Activated CD8-positive, alpha-beta memory T cell treated with anti-CD3 and anti-CD28 coated beads for 36 hours (primary cell): ENCODE data around the gene SCYL3. TPM values are rescaled to one million over a fixed set of nuclear protein-coding genes. Genes with fewer than 3 reads are reported as not detected.
"Not testable (repeated sequence)": the region's sequence is repeated elsewhere in the genome, so short reads cannot be mapped to it uniquely, and the experiment has no call there.

Experiments
- CTCF ChIA-PET: fragments of 350-600 bp; sonication (Branson Sonifier 250); formaldehyde crosslinking; loops from one replicate; lab custom pipeline; 2021; ENCODE audit warnings: antibody characterized with exemption; lab: Charles Lee
- POLR2A ChIA-PET: fragments of 350-600 bp; sonication (Branson Sonifier 250); formaldehyde crosslinking; loops from one replicate; lab custom pipeline; 2021; ENCODE audit warnings: antibody characterized with exemption; lab: Charles Lee
- total RNA-seq, 2 experiments: library from RNA; stranded (reverse); gene quantifications; one replicate each; pipeline ENCODE4 v1.2.3, GENCODE V29; 2021

Gene SCYL3
- total RNA-seq, 2 experiments from 2014 or later = 9.4 to 10.2 TPM

DNA sequence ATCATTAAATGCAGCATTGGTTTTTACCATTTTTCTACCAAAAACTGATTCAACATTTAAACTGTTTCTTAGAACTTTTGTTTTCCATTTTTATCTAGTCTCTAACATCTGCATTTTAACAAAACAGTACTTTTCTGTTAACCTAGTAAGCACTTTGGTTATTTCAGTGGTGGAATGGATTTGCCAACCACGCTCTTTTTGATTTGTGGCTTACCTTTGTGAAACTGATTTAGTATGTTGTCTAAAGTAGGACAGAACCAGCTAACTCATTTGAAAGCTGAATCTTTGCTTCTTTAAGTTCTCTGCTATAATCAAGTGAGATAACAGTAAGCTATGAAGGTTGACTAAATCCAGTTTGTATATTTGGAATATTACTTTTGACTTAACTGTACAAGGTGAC is 57.5 kb downstream of the SCYL3 start:
- ChIA-PET CTCF (no interaction called here), POLR2A (no interaction called here)

DNA sequence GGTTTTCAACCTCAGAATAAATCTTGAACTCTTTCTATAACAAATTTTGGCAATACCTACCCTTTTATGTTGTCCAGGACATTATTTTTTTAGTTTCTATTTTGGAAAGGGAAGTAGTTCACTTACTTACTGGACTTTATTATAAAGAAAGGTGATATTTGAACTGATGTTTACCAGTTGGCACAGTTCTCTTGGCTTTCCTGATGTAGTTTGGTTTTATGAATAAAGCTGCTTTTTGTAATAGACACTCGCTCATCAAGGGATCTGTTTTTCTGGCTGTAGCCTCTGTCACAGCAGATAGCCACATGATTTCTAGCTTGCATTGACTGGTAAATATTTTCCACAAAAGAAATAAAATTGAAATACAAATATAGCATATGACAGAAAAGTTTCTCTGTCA is 58.0 kb downstream of the SCYL3 start:
- ChIA-PET POLR2A (no interaction called here), CTCF (no interaction called here)

DNA sequence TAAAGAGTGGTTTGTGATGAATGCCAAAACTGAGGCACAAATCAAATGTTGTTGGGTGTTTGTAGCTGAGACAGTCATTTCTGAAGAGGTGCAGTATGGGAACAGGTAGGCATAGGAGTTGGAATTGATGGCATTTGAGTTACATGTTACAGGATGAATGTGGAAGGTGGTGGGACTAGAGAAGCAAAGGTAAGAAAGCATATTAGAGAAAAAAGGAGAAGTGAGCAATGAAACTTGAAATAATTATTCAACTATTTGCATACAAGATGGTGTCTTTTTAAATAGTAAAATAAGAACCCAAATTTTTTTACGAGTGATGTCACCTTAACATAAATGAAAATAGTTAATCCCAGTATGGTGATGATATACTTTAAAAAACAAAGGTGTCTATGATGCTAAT is 58.8 kb downstream of the SCYL3 start:
- CTCF ChIA-PET = no interaction called here
- POLR2A ChIA-PET = no interaction called here

GRCh38 chr1:169833179-169833901 is 60.4 kb downstream of the SCYL3 start:
- ChIA-PET CTCF (interaction anchor here (0.6 kb wide), 1 partner anchor 50 kb away, joined by 4 read pairs; no protein-coding TSS in a partner anchor), POLR2A (interaction anchor here (0.7 kb wide), 1 partner anchor 502 kb away, joined by 3 read pairs; no protein-coding TSS in a partner anchor)

DNA sequence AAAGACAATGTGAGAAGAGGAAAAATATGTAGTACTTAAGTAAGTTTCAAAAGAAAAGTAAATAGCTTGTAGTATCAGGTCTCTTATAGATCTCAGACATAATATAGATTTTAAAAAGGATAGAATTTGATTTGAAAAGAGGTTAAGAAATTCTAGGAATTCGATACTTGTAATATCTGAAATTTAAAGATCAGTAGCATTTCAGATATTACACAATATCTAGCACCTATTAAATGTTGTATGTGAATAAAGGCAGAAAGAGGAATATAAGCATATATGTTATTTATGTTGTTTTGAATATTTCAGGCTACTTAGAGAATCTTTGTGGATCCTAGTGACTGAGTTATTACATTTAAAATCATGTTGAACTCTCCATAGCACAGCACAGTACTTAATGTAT is 64.0 kb downstream of the SCYL3 start:
- CTCF ChIA-PET = no interaction called here

GRCh38 chr1:169824153-169824552 is 69.5 kb downstream of the SCYL3 start:
- POLR2A ChIA-PET = no interaction called here
- CTCF ChIA-PET = no interaction called here

More for the DNA sequence above, 64.0 kb downstream of the SCYL3 start:
- POLR2A ChIA-PET = no interaction called here

DNA sequence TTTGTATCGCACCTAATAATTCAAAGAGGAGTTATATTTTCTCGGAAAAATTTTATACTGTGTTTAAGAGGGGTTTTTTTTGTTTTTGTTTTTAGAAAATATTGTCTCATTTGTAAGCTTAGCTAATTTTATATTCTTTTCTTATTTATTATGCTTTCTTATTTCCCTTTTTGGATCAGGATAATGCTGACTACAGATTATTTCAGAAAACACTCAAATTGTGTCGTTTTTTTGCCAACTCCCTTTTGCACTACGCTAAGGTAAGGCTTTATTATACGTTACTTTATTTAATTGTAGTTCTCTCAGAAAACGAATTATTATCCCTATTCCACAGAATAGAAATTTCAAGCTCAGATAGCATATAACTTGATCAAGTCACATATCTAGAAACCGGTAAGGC is 72.2 kb downstream of the SCYL3 start:
- ChIA-PET POLR2A (no interaction called here), CTCF (no interaction called here)

DNA sequence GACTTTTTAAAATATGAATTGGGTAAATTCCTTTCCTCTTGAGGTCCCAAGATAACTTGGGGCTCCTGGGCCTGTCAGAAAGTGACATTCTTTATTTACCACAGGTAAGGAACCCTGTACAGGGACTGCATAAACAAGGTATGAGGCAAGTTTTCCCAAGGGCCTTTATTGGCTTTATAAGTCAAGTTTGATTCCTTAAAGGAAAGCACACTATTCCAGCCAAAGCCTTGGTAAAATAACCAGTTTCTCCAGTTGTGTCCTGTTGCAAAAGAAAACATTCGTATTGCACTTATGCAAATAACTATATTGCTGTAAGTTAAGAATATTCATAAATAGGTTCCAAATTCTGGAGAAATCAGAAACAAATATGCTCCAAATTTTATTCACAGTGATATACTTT is 77.1 kb downstream of the SCYL3 start:
- ChIA-PET POLR2A (no interaction called here), CTCF (no interaction called here)

DNA sequence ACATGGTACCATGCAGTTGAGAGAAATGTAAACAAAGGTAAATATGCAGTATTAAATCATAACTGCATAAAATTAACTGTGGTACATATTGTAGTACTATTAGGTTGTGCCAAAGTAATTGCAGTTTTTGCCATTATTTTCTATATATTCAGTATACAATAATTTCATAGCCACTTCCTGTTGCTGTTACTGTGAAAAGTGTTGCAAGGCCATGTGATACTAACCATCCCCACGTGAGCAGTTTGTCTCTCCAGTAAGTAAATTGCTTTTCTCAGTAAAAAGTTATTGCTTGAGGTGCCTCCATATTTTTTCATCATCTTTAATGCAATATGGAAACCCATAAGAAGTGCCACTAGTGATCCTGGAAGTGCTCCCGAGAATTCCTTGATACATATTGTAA is 79.4 kb downstream of the SCYL3 start:
- POLR2A ChIA-PET = no interaction called here

DNA sequence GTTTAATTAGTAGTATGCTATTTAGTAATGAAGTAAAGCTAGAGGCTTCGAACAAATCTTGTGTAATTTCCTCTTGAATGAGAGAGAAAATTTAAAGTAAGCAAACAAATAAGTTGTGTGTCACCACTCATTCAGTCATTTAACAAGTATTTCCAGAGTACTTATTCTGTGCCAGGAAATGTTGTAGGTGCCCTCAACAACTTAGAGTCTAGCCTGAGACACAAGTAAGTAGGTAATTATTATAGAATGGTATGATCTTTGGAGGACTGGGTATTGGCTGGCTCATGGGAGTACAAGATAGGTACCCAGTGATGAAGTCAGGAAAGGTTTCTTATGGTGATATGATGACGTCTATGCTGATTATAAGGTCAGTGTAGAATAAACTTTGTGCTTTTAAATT is 81.6 kb downstream of the SCYL3 start:
- ChIA-PET CTCF (no interaction called here), POLR2A (no interaction called here)

More for the DNA sequence above, 79.4 kb downstream of the SCYL3 start:
- CTCF ChIA-PET = no interaction called here

DNA sequence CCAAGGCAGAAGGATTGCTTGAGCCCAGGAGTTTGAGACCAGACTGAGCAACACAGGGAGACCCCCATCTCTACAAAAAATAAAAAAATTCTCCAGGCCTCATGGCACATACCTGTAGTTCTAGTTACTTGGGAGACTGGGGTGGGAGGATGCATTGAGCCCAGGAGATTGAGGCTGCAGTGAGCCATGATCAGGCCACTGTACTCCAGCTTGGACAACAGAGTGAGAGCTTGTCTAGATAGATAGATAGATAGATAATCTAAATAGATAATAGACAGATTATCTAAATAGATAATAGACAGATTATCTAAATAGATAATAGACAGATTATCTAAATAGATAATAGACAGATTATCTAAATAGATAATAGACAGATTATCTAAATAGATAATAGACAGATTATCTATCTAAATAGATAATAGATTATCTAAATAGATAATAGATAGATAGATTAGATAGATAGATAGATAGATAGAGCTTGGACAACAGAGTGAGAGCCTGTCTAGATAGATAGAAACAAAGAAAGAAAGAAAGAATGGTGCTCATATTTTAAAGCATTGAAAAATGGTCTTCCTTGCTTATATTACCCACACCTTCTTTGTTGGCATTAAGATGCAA is 82.2 kb downstream of the SCYL3 start:
- POLR2A ChIA-PET, CTCF ChIA-PET: not testable (repeated sequence)

DNA sequence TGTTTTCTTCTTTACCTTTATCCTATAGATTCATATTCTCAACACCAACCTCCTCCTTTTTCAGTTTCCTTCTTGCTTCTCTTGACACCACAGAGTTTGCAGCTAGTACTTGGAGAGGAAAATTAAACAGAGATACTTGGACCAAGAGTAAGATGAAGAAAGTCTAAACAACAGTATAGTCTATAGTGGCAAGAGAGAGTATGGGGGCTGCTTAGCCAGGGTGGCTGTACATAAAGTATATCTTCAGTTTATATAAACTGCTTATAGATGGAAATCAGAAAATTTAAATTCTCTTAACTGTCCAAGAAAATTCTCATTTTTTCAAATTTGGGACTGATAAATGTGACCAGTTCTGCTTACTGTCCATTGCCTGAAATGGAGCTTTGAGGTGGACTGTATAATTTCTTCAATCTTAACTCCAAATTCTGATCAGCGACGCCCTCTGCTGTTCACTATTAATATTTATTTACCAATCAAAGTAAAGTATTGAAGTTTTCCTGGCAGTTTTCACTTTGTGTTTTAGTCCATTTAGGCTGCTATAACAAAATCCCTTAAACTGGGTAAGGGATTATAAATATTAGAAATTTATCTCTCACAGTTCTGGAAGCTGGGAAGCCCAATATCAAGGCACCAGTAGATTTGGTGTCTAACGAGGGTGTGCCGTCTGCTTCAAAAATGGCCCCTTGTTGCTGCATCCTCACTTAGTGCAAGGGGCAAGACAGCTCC is 84.2 kb downstream of the SCYL3 start:
- ChIA-PET CTCF (interaction anchor here (0.7 to 1.6 kb wide), 5 partner anchors 14 to 223 kb away, joined by 3 to 7 read pairs (median 6); partner anchors contain the start of genes F5 and METTL18), POLR2A (interaction anchor here (0.6 kb wide), 1 partner anchor 850 kb away, joined by 12 read pairs; no protein-coding TSS in a partner anchor)

- ChIA-PET CTCF (no interaction called here), POLR2A (interaction anchor here (0.6 kb wide), 1 partner anchor 1336 kb away, joined by 3 read pairs; no protein-coding TSS in a partner anchor)
Measured at GRCh38 chr1:169804941-169805340, 88.8 kb downstream of the SCYL3 start.

- CTCF ChIA-PET = no interaction called here
- POLR2A ChIA-PET = no interaction called here
Measured at GRCh38 chr1:169802888-169803287, 90.8 kb downstream of the SCYL3 start.

Other genes starting within 250 kb of the SCYL3 start
- 10 to 100 TPM; 33.4 to 39.0 TPM for gene SELL, start 182.3 kb downstream of the SCYL3 start, total RNA-seq
- not detected for gene SELE, start 159.8 kb downstream of the SCYL3 start, total RNA-seq
- 10 to 100 TPM; 12.2 to 12.6 TPM for gene METTL18, start 99.0 kb downstream of the SCYL3 start, total RNA-seq
- gene KIFAP3, start 180.8 kb upstream of the SCYL3 start, total RNA-seq = 10 to 100 TPM; 20.2 to 21.6 TPM